ENCODE data around the gene YTHDF1.
A peak's percentile ranks its signal among the peaks of the same experiment; 100 is the strongest.

The YTHDF1 gene

GRCh38 chr20:63180569-63181185, 35.3 kb downstream of the YTHDF1 start:
- Histone ChIP-seq H3K36me3 (ENCODE audit: control insufficient read depth in 2 of 2, insufficient read depth in 1 of 2, low read length in 2 of 2) (no peaks in the 10 kb centered on the region), H3K4me1 (ENCODE audit: control insufficient read depth, insufficient read depth, low read length) (peaks cover 8% of the 10 kb centered on the region; the same call in 1 of the 2 replicates), H3K27ac (ENCODE audit: extremely low read depth, low read depth, low read length) (no peak overlapping the region), H3K9me3 (ENCODE audit: control insufficient read depth, insufficient read depth, low read depth, low read length) (no peaks in the 10 kb centered on the region), H3K4me3 (ENCODE audit: low read depth, low read length) (no peak overlapping the region)
- ChIA-PET POLR2A (interaction anchor here (0.6 to 1.7 kb wide), 2 partner anchors 34 to 109 kb away, joined by 4 to 6 read pairs; no protein-coding TSS in a partner anchor), CTCF (interaction anchor here (0.5 to 4.3 kb wide), 14 partner anchors 15 to 631 kb away, joined by 3 to 25 read pairs (median 3); no protein-coding TSS in a partner anchor)
- TF ChIP-seq IKZF3 (tag by site-specific recombination; IDR thresholded peaks at IDR 0.05) (no peak), EGR2 (tag by site-specific recombination; IDR thresholded peaks at IDR 0.05; ENCODE audit: low read depth) (peak; percentile 81), ZBTB26 (tag by site-specific recombination; optimal IDR thresholded peaks at IDR 0.05) (no peak), ZNF366 (tag by site-specific recombination; conservative IDR thresholded peaks at IDR 0.05) (no peak), ZNF48 (tag by site-specific recombination; IDR thresholded peaks at IDR 0.05) (no peak), ZNF112 (tag by site-specific recombination; IDR thresholded peaks at IDR 0.05) (no peak), PRDM6 (tag by site-specific recombination; IDR thresholded peaks at IDR 0.05) (no peak), ZFHX2 (tag by site-specific recombination; conservative IDR thresholded peaks at IDR 0.05) (peak; percentile 90), SALL2 (tag by site-specific recombination; IDR thresholded peaks at IDR 0.05; ENCODE audit: borderline replicate concordance) (no peak), ZNF514 (tag by site-specific recombination; IDR thresholded peaks at IDR 0.05) (no peak), ZIC2 (tag by site-specific recombination; IDR thresholded peaks at IDR 0.05) (peak; percentile 38; the same call in 1 of the 2 replicates)

- CTCF ChIA-PET: interaction anchor here (0.5 to 1.2 kb wide), 11 partner anchors 8 to 632 kb away, joined by 3 to 4 read pairs (median 3); no protein-coding TSS in a partner anchor
- no peak overlapping the region for H3K27ac ChIP-seq (ENCODE audit: extremely low read depth, low read depth, low read length)
- H3K9me3 ChIP-seq (ENCODE audit: control insufficient read depth, insufficient read depth, low read depth, low read length): no peaks in the 10 kb centered on the region
- H3K4me1 ChIP-seq (ENCODE audit: control insufficient read depth, insufficient read depth, low read length): peaks cover 8% of the 10 kb centered on the region; the same call in 1 of the 2 replicates
- TF ChIP-seq IKZF3 (tag by site-specific recombination; IDR thresholded peaks at IDR 0.05): 0 out of 2 replicates have a peak, but pooled peaks have one; percentile 28
- TF ChIP-seq GLIS1 (tag by site-specific recombination; IDR thresholded peaks at IDR 0.05): peak; percentile 78
- TF ChIP-seq ZNF404 (tag by site-specific recombination; IDR thresholded peaks at IDR 0.05): no peak
- TF ChIP-seq GLIS2 (tag by site-specific recombination; IDR thresholded peaks at IDR 0.05): peak; percentile 39; the same call in 1 of the 2 replicates
- no peak overlapping the region for H3K4me3 ChIP-seq (ENCODE audit: low read depth, low read length)
- H3K36me3 ChIP-seq (ENCODE audit: control insufficient read depth in 2 of 2, insufficient read depth in 1 of 2, low read length in 2 of 2): no peaks in the 10 kb centered on the region
- POLR2A ChIA-PET: interaction anchor here (0.6 to 1.7 kb wide), 2 partner anchors 35 to 108 kb away, joined by 4 to 6 read pairs; no protein-coding TSS in a partner anchor
Observed at GRCh38 chr20:63179687-63180568, 36.0 kb downstream of the YTHDF1 start.

GRCh38 chr20:63178889-63179686, 36.8 kb downstream of the YTHDF1 start:
- CTCF ChIA-PET: interaction anchor here (0.5 to 1.0 kb wide), 5 partner anchors 9 to 282 kb away, joined by 3 to 4 read pairs (median 3); no protein-coding TSS in a partner anchor
- POLR2A ChIA-PET: interaction anchor here (0.8 kb wide), 1 partner anchor 11 kb away, joined by 3 read pairs; no protein-coding TSS in a partner anchor
- Histone ChIP-seq H3K4me1 (ENCODE audit: control insufficient read depth, insufficient read depth, low read length) (peaks cover 8% of the 10 kb centered on the region; the same call in 1 of the 2 replicates), H3K9me3 (ENCODE audit: control insufficient read depth, insufficient read depth, low read depth, low read length) (no peaks in the 10 kb centered on the region), H3K27ac (ENCODE audit: extremely low read depth, low read depth, low read length) (no peak overlapping the region), H3K4me3 (ENCODE audit: low read depth, low read length) (peak overlapping the region; percentile 0), H3K36me3 (ENCODE audit: control insufficient read depth in 2 of 2, insufficient read depth in 1 of 2, low read length in 2 of 2) (no peaks in the 10 kb centered on the region)
- peak; percentile 72; the same call in 1 of the 2 replicates for TF ChIP-seq ZNF423 (tag by site-specific recombination; IDR thresholded peaks at IDR 0.05)
- TF ChIP-seq OVOL3 (tag by site-specific recombination; IDR thresholded peaks at IDR 0.05): no peak
- TF ChIP-seq ZNF624 (tag by site-specific recombination; IDR thresholded peaks at IDR 0.05): no peak
- TF ChIP-seq PRDM6 (tag by site-specific recombination; IDR thresholded peaks at IDR 0.05): no peak
- TF ChIP-seq ZSCAN30 (tag by site-specific recombination; IDR thresholded peaks at IDR 0.05): 0 out of 2 replicates have a peak, but pooled peaks have one; percentile 49
- TF ChIP-seq ZFP37 (tag by site-specific recombination; IDR thresholded peaks at IDR 0.05): no peak
- peak; percentile 92 for TF ChIP-seq EGR2 (tag by site-specific recombination; IDR thresholded peaks at IDR 0.05; ENCODE audit: low read depth)
- TF ChIP-seq ZNF561 (tag by site-specific recombination; IDR thresholded peaks at IDR 0.05; ENCODE audit: borderline replicate concordance): peak; percentile 60; the same call in 1 of the 2 replicates
- no peak for TF ChIP-seq ZNF830 (tag by site-specific recombination; IDR thresholded peaks at IDR 0.05; ENCODE audit: low read depth)
- TF ChIP-seq ZNF585B (tag by site-specific recombination; IDR thresholded peaks at IDR 0.05): no peak
- no peak for TF ChIP-seq ZNF768 (tag by site-specific recombination; IDR thresholded peaks at IDR 0.05)
